Nephron (organoid): ENCODE measurements around the gene CYP17A1.
A peak's percentile ranks its signal among the peaks of the same experiment; 100 is the strongest.
"Not testable (repeated sequence)": the region's sequence is repeated elsewhere in the genome, so short reads cannot be mapped to it uniquely, and the experiment has no call there.

Experiments used
- H3K27ac Mint-ChIP-seq, 3 experiments: 2 replicates each; pipeline ENCODE4 v1.8.0; 2020; ENCODE audit warnings: mixed read lengths in 3 of 3, mild to moderate bottlenecking in 2 of 3, moderate library complexity in 1 of 3
- H3K27me3 Mint-ChIP-seq: 2 replicates; pipeline ENCODE4 v1.8.0; 2021; ENCODE audit warnings: low read depth, mild to moderate bottlenecking, moderate library complexity, mixed read lengths
- H3K36me3 Mint-ChIP-seq: 2 replicates; pipeline ENCODE4 v1.8.0; 2020; ENCODE audit warnings: low read depth, mixed read lengths
- H3K4me1 Mint-ChIP-seq: 2 replicates; pipeline ENCODE4 v1.8.0; 2020; ENCODE audit warnings: mixed read lengths
- H3K4me3 Mint-ChIP-seq, 3 experiments: 2 replicates each; pipeline ENCODE4 v1.8.0; 2020; ENCODE audit warnings: mild to moderate bottlenecking in 3 of 3, mixed read lengths in 3 of 3, moderate library complexity in 2 of 3
- H3K9me3 Mint-ChIP-seq: 2 replicates; pipeline ENCODE4 v1.8.0; 2020; ENCODE audit warnings: mixed read lengths
- CTCF ChIP-seq, 3 experiments: fragments of 200-600 bp; sonication (generic); IDR thresholded peaks; one replicate each; pipeline ENCODE4 v1.5.0; 2021; ENCODE audit warnings: antibody characterized with exemption in 3 of 3; ENCODE audit not compliant: unreplicated experiment in 3 of 3

Gene CYP17A1

GRCh38 chr10:102859911-102860310 lies 22.7 kb upstream of the CYP17A1 start:
- H3K4me1 Mint-ChIP-seq, result peaks cover 17% of the 10 kb centered on the region
- H3K4me3 Mint-ChIP-seq, result no peak overlapping the region
- H3K27ac Mint-ChIP-seq, result peak overlapping the region; percentile 3 to 29 (median 3)
- H3K27me3 Mint-ChIP-seq, result no peaks in the 10 kb centered on the region
- H3K36me3 Mint-ChIP-seq, result peaks cover 19% of the 10 kb centered on the region
- TF ChIP-seq CTCF (IDR thresholded peaks at IDR 0.05; ENCODE audit: unreplicated experiment in 3 of 3), result no peak
- no peaks in the 10 kb centered on the region for H3K9me3 Mint-ChIP-seq

GRCh38 chr10:102856758-102857424 lies 19.7 kb upstream of the CYP17A1 start:
- Mint-ChIP-seq H3K36me3 (peaks cover 9% of the 10 kb centered on the region), H3K4me3 (peak overlapping the region; percentile 18 to 58 (median 54)), H3K27ac (peak overlapping the region in 2 of 3 experiments; percentile 19 to 33), H3K4me1 (peaks cover 26% of the 10 kb centered on the region), H3K27me3 (no peaks in the 10 kb centered on the region), H3K9me3 (no peaks in the 10 kb centered on the region)
- TF ChIP-seq CTCF (IDR thresholded peaks at IDR 0.05; ENCODE audit: unreplicated experiment in 3 of 3), result no peak

GRCh38 chr10:102855731-102856436 lies 18.7 kb upstream of the CYP17A1 start:
- H3K27me3 Mint-ChIP-seq, H3K9me3 Mint-ChIP-seq, H3K36me3 Mint-ChIP-seq: not testable (repeated sequence)
- Mint-ChIP-seq H3K4me1 (peaks cover 26% of the 10 kb centered on the region), H3K4me3 (peak overlapping the region; percentile 67 to 80 (median 79)), H3K27ac (peak overlapping the region in 1 of 3 experiments; percentile 19)

GRCh38 chr10:102853237-102853636 lies 16.0 kb upstream of the CYP17A1 start:
- not testable (repeated sequence) for H3K27ac Mint-ChIP-seq, H3K9me3 Mint-ChIP-seq, H3K36me3 Mint-ChIP-seq, H3K27me3 Mint-ChIP-seq, H3K4me3 Mint-ChIP-seq
- H3K4me1 Mint-ChIP-seq, result peaks cover 16% of the 10 kb centered on the region

GRCh38 chr10:102850025-102850518 lies 12.9 kb upstream of the CYP17A1 start:
- Mint-ChIP-seq H3K27me3 (peaks cover 3% of the 10 kb centered on the region), H3K27ac (no peak overlapping the region), H3K4me3 (no peak overlapping the region), H3K9me3 (no peaks in the 10 kb centered on the region), H3K4me1 (peaks cover 9% of the 10 kb centered on the region), H3K36me3 (no peaks in the 10 kb centered on the region)
- no peak for TF ChIP-seq CTCF (IDR thresholded peaks at IDR 0.05; ENCODE audit: unreplicated experiment in 3 of 3)

- TF ChIP-seq CTCF (IDR thresholded peaks at IDR 0.05; ENCODE audit: unreplicated experiment in 3 of 3), result no peak
- Mint-ChIP-seq H3K4me3 (no peak overlapping the region), H3K4me1 (no peaks in the 10 kb centered on the region), H3K27me3 (peaks cover 7% of the 10 kb centered on the region), H3K27ac (no peak overlapping the region), H3K36me3 (no peaks in the 10 kb centered on the region), H3K9me3 (peaks cover 12% of the 10 kb centered on the region)
Measured at GRCh38 chr10:102845352-102845902, 8.2 kb upstream of the CYP17A1 start.

- Mint-ChIP-seq H3K9me3 (peaks cover 15% of the 10 kb centered on the region), H3K27me3 (peaks cover 11% of the 10 kb centered on the region)
- not testable (repeated sequence) for H3K4me3 Mint-ChIP-seq, H3K27ac Mint-ChIP-seq, H3K4me1 Mint-ChIP-seq, H3K36me3 Mint-ChIP-seq
Measured at GRCh38 chr10:102844190-102844776, 7.1 kb upstream of the CYP17A1 start.

- H3K4me3 Mint-ChIP-seq, H3K27me3 Mint-ChIP-seq, H3K36me3 Mint-ChIP-seq, H3K4me1 Mint-ChIP-seq, H3K27ac Mint-ChIP-seq: not testable (repeated sequence)
- peaks cover 23% of the 10 kb centered on the region for H3K9me3 Mint-ChIP-seq
Measured at GRCh38 chr10:102843139-102843538, 5.9 kb upstream of the CYP17A1 start.
